Measurements from ENCODE around the gene ATG12. TPM values are rescaled to one million over a fixed set of nuclear protein-coding genes. Genes with fewer than 3 reads are reported as not detected.

ATG12 gene
- total and polyA plus RNA-seq, 2 of the 13 experiments (the other 11 are each of a cell fraction or from before 2014, with no cell fraction given), result 46.4 to 58.1 TPM

DNA sequence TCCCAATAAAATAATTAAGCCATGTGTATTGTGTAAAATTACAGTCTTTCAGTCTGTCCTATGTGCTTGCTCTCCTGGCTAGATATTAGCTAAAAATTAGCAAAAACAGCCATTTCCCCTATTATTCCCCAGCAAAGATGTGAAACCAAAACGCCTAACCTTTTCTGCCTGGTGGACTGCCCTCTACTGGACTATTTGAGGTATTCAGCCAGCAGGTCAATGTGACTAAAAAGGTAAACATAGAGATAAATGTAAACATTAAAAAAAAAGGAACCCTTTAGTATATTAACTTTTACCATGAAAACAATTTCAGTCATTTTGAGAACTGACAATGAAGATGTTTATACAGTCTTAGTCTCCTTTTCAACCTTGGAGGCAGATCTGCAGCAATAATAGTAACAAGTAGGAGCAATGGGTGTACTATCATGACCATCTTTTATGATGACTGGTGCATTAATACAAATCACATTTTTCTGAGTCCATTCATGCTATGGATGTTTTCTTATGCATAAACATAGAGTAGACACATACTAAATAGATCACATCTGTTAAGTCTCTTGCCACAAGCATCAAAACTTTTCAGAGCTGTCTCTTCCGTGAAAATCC lies 10.1 kb downstream of the ATG12 start (continued):
- TF ChIP-seq, protein P1, sequence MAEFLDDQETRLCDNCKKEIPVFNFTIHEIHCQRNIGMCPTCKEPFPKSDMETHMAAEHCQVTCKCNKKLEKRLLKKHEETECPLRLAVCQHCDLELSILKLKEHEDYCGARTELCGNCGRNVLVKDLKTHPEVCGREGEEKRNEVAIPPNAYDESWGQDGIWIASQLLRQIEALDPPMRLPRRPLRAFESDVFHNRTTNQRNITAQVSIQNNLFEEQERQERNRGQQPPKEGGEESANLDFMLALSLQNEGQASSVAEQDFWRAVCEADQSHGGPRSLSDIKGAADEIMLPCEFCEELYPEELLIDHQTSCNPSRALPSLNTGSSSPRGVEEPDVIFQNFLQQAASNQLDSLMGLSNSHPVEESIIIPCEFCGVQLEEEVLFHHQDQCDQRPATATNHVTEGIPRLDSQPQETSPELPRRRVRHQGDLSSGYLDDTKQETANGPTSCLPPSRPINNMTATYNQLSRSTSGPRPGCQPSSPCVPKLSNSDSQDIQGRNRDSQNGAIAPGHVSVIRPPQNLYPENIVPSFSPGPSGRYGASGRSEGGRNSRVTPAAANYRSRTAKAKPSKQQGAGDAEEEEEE (CRISPR knock-in tag; IDR thresholded peaks at IDR 0.05; ENCODE audit: borderline replicate concordance), result no peak
- TF ChIP-seq RAD21 (CRISPR knock-in tag; IDR thresholded peaks at IDR 0.05) (peak; percentile 46; the same call in 1 of the 2 replicates), FOSL1 (CRISPR knock-in tag; IDR thresholded peaks at IDR 0.05; ENCODE audit: borderline replicate concordance) (no peak), HNRNPLL (IDR thresholded peaks at IDR 0.05; ENCODE audit: low read depth, low read length, poor library complexity, severe bottlenecking) (no peak), ZNF260 (CRISPR knock-in tag; IDR thresholded peaks at IDR 0.05; ENCODE audit: borderline replicate concordance, low read depth) (no peak), NFRKB (IDR thresholded peaks at IDR 0.05) (no peak), KLF15 (CRISPR knock-in tag; IDR thresholded peaks at IDR 0.05; ENCODE audit: borderline replicate concordance) (no peak), ZNF230 (CRISPR knock-in tag; IDR thresholded peaks at IDR 0.05) (no peak), RAD51 (IDR thresholded peaks at IDR 0.05; ENCODE audit: borderline replicate concordance) (no peak), SMARCC2 (IDR thresholded peaks at IDR 0.05) (no peak), ZFX (CRISPR knock-in tag; IDR thresholded peaks at IDR 0.05; ENCODE audit: low read depth) (no peak), ZNF530 (CRISPR knock-in tag; IDR thresholded peaks at IDR 0.05; ENCODE audit: low read depth) (no peak), CREB1 (IDR thresholded peaks at IDR 0.05) (no peak), CREB1 (CRISPR knock-in tag; IDR thresholded peaks at IDR 0.05) (peak; percentile 49), ZNF121 (CRISPR knock-in tag; IDR thresholded peaks at IDR 0.05) (no peak), FOXA3 (CRISPR knock-in tag; IDR thresholded peaks at IDR 0.05) (peak; percentile 79)
- TF ChIP-seq, protein P2, sequence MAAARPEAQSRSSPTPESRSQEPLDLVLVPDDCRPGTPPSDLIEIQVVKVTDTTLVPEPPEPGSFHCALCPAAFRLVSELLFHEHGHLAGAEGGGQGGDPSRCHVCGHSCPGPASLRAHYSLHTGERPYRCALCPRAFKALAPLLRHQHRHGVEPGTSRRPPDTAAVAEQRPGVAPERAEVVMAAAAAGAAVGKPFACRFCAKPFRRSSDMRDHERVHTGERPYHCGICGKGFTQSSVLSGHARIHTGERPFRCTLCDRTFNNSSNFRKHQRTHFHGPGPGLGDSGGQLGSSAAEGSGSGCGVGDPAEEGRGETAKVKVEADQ (CRISPR knock-in tag; IDR thresholded peaks at IDR 0.05; ENCODE audit: borderline replicate concordance), result no peak
- TF ChIP-seq, protein P3, sequence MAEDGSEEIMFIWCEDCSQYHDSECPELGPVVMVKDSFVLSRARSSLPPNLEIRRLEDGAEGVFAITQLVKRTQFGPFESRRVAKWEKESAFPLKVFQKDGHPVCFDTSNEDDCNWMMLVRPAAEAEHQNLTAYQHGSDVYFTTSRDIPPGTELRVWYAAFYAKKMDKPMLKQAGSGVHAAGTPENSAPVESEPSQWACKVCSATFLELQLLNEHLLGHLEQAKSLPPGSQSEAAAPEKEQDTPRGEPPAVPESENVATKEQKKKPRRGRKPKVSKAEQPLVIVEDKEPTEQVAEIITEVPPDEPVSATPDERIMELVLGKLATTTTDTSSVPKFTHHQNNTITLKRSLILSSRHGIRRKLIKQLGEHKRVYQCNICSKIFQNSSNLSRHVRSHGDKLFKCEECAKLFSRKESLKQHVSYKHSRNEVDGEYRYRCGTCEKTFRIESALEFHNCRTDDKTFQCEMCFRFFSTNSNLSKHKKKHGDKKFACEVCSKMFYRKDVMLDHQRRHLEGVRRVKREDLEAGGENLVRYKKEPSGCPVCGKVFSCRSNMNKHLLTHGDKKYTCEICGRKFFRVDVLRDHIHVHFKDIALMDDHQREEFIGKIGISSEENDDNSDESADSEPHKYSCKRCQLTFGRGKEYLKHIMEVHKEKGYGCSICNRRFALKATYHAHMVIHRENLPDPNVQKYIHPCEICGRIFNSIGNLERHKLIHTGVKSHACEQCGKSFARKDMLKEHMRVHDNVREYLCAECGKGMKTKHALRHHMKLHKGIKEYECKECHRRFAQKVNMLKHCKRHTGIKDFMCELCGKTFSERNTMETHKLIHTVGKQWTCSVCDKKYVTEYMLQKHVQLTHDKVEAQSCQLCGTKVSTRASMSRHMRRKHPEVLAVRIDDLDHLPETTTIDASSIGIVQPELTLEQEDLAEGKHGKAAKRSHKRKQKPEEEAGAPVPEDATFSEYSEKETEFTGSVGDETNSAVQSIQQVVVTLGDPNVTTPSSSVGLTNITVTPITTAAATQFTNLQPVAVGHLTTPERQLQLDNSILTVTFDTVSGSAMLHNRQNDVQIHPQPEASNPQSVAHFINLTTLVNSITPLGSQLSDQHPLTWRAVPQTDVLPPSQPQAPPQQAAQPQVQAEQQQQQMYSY (CRISPR knock-in tag; IDR thresholded peaks at IDR 0.05), result no peak
- TF ChIP-seq, protein P4, sequence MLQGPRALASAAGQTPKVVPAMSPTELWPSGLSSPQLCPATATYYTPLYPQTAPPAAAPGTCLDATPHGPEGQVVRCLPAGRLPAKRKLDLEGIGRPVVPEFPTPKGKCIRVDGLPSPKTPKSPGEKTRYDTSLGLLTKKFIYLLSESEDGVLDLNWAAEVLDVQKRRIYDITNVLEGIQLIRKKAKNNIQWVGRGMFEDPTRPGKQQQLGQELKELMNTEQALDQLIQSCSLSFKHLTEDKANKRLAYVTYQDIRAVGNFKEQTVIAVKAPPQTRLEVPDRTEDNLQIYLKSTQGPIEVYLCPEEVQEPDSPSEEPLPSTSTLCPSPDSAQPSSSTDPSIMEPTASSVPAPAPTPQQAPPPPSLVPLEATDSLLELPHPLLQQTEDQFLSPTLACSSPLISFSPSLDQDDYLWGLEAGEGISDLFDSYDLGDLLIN (CRISPR knock-in tag; IDR thresholded peaks at IDR 0.05; ENCODE audit: borderline replicate concordance), result no peak
- TF ChIP-seq, protein P5, sequence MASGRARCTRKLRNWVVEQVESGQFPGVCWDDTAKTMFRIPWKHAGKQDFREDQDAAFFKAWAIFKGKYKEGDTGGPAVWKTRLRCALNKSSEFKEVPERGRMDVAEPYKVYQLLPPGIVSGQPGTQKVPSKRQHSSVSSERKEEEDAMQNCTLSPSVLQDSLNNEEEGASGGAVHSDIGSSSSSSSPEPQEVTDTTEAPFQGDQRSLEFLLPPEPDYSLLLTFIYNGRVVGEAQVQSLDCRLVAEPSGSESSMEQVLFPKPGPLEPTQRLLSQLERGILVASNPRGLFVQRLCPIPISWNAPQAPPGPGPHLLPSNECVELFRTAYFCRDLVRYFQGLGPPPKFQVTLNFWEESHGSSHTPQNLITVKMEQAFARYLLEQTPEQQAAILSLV (CRISPR knock-in tag; IDR thresholded peaks at IDR 0.05; ENCODE audit: borderline replicate concordance), result no peak
- TF ChIP-seq, protein P6, sequence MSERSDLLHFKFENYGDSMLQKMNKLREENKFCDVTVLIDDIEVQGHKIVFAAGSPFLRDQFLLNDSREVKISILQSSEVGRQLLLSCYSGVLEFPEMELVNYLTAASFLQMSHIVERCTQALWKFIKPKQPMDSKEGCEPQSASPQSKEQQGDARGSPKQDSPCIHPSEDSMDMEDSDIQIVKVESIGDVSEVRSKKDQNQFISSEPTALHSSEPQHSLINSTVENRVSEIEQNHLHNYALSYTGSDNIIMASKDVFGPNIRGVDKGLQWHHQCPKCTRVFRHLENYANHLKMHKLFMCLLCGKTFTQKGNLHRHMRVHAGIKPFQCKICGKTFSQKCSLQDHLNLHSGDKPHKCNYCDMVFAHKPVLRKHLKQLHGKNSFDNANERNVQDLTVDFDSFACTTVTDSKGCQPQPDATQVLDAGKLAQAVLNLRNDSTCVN (CRISPR knock-in tag; IDR thresholded peaks at IDR 0.05; ENCODE audit: borderline replicate concordance), result no peak

All from HepG2 (cell line).